ENCODE measurements around the gene ACVR1B. TPM values are rescaled to one million over a fixed set of nuclear protein-coding genes. Genes with fewer than 3 reads are reported as not detected.

The ACVR1B gene
- total and polyA plus RNA-seq, 2 donors (not counting 3 experiments of a cell fraction or from before 2014, with no cell fraction given): 29.0 to 33.7 TPM

- dilution Hi-C loops (cut with MboI; ENCODE audit: extremely low pct_ligation_motif_present, low sequenced_read_pairs): no loop called here
- Histone ChIP-seq H3K27me3 (ENCODE audit: control insufficient read depth in 2 of 2, insufficient read depth in 2 of 2, low read length in 2 of 2) (no peaks in the 10 kb centered on the region), H3K4me2 (ENCODE audit: insufficient read depth, low read length) (peak within 1 kb of the TSS; percentile 96), H3K4me1 (ENCODE audit: control insufficient read depth, extremely low read depth, insufficient read depth, low read length) (peaks cover 73% of the 10 kb centered on the region), H3K9ac (replicated peaks; ENCODE audit: extremely low read depth, insufficient read depth, low read length) (peak within 1 kb of the TSS; percentile 95), H2AFZ (ENCODE audit: low read depth, low read length) (no peak within 1 kb of the TSS), H4K20me1 (replicated peaks; ENCODE audit: control insufficient read depth, extremely low read depth, insufficient read depth, low read length) (no peaks in the 10 kb centered on the region), H3K4me3 (replicated peaks in 1 of 3; ENCODE audit: insufficient read depth in 1 of 3, low read depth in 1 of 3, low read length in 3 of 3) (peak within 1 kb of the TSS; percentile 85 to 92 (median 86)), H3K36me3 (ENCODE audit: control insufficient read depth in 2 of 2, extremely low read depth in 1 of 2, insufficient read depth in 2 of 2, low read length in 2 of 2) (no peaks in the 10 kb centered on the region), H3K79me2 (ENCODE audit: control insufficient read depth, insufficient read depth, low read length) (peaks cover 51% of the 10 kb centered on the region), H3K9me3 (replicated peaks; ENCODE audit: control insufficient read depth, insufficient read depth, low read length) (no peaks in the 10 kb centered on the region), H3K27ac (ENCODE audit: insufficient read depth, low read depth, low read length) (peak within 1 kb of the TSS; percentile 99), H3K9me1 (replicated peaks; ENCODE audit: control insufficient read depth, extremely low read depth, insufficient read depth, low read length) (no peaks in the 10 kb centered on the region)
- DNase-seq (ENCODE audit: low read depth, low spot score) (peak; percentile 59), FAIRE-seq (no peak)
- ChIA-PET POLR2A (interaction anchor here (0.5 to 3.6 kb wide), 6 partner anchors 10 to 554 kb away, joined by 3 to 18 read pairs (median 5); no protein-coding TSS in a partner anchor), CTCF (interaction anchor here (0.8 to 11.4 kb wide), 10 partner anchors 11 to 115 kb away, joined by 3 to 286 read pairs (median 5); partner anchors contain the start of gene ANKRD33)
- peak; percentile 80 for TF ChIP-seq POLR2A (IDR thresholded peaks at IDR 0.05; ENCODE audit: low read depth, low read length)
- peak; percentile 78 for TF ChIP-seq POLR2AphosphoS5 (IDR thresholded peaks at IDR 0.05; ENCODE audit: insufficient read depth, low read depth, low read length)
- no peak for TF ChIP-seq MYC (IDR thresholded peaks at IDR 0.05; ENCODE audit: low read depth, low read length)
- no peak for TF ChIP-seq MAX (IDR thresholded peaks at IDR 0.05; ENCODE audit: insufficient read depth, insufficient read length)
- intact Hi-C loops (cut with micrococcal nuclease): no loop called here
- BruUV-seq (replicated peaks): no TSS peak
Observed at GRCh38 chr12:51907083-51907855, 44.2 kb upstream of the ACVR1B start, which contains the start of gene ACVRL1. TSS of gene ACVRL1 (plus strand) at chr12:51907504. CDS start at chr12:51912475, 4,971 bp downstream.

GRCh38 chr12:51907856-51908425, 43.6 kb upstream of the ACVR1B start:
- peaks cover 4 to 6% of the 10 kb centered on the region in 2 experiments for H3K36me3 ChIP-seq (ENCODE audit: control insufficient read depth in 2 of 2, extremely low read depth in 1 of 2, insufficient read depth in 2 of 2, low read length in 2 of 2)
- peak overlapping the region; percentile 96 for H3K4me2 ChIP-seq (ENCODE audit: insufficient read depth, low read length)
- peaks cover 73% of the 10 kb centered on the region for H3K4me1 ChIP-seq (ENCODE audit: control insufficient read depth, extremely low read depth, insufficient read depth, low read length)
- dilution Hi-C loops (cut with MboI; ENCODE audit: extremely low pct_ligation_motif_present, low sequenced_read_pairs): no loop called here
- H3K9me1 ChIP-seq (replicated peaks; ENCODE audit: control insufficient read depth, extremely low read depth, insufficient read depth, low read length): no peaks in the 10 kb centered on the region
- CTCF ChIA-PET: interaction anchor here (0.8 to 11.4 kb wide), 8 partner anchors 10 to 115 kb away, joined by 3 to 286 read pairs (median 4); no protein-coding TSS in a partner anchor
- peak overlapping the region; percentile 85 to 92 (median 86) for H3K4me3 ChIP-seq (replicated peaks in 1 of 3; ENCODE audit: insufficient read depth in 1 of 3, low read depth in 1 of 3, low read length in 3 of 3)
- H3K27ac ChIP-seq (ENCODE audit: insufficient read depth, low read depth, low read length): peak overlapping the region; percentile 99
- H3K9me3 ChIP-seq (replicated peaks; ENCODE audit: control insufficient read depth, insufficient read depth, low read length): no peaks in the 10 kb centered on the region
- H2AFZ ChIP-seq (ENCODE audit: low read depth, low read length): no peak overlapping the region
- H3K9ac ChIP-seq (replicated peaks; ENCODE audit: extremely low read depth, insufficient read depth, low read length): peak overlapping the region; percentile 95
- H3K79me2 ChIP-seq (ENCODE audit: control insufficient read depth, insufficient read depth, low read length): peaks cover 57% of the 10 kb centered on the region
- TF ChIP-seq POLR2AphosphoS5 (IDR thresholded peaks at IDR 0.05; ENCODE audit: insufficient read depth, low read depth, low read length): no peak
- no peak for TF ChIP-seq EZH2 (IDR thresholded peaks at IDR 0.05; ENCODE audit: borderline replicate concordance, low read depth, low read length, severe bottlenecking)
- no peak for TF ChIP-seq GATA2 (IDR thresholded peaks at IDR 0.05; ENCODE audit: insufficient read depth, insufficient read length, low read depth, low read length)
- TF ChIP-seq POLR2A (IDR thresholded peaks at IDR 0.05; ENCODE audit: low read depth, low read length): no peak
- no peak for TF ChIP-seq CTCF (IDR thresholded peaks at IDR 0.05; ENCODE audit: extremely low read depth in 1 of 2, insufficient read depth in 1 of 2, low read depth in 1 of 2, low read length in 2 of 2)
- TF ChIP-seq MYC (IDR thresholded peaks at IDR 0.05; ENCODE audit: low read depth, low read length): no peak
- no peak for TF ChIP-seq MAX (IDR thresholded peaks at IDR 0.05; ENCODE audit: insufficient read depth, insufficient read length)
- no peak for TF ChIP-seq JUN (IDR thresholded peaks at IDR 0.05; ENCODE audit: borderline replicate concordance, insufficient read depth, insufficient read length, low read depth)
- TF ChIP-seq FOS (IDR thresholded peaks at IDR 0.05; ENCODE audit: borderline replicate concordance, insufficient read depth, low read length): no peak
- intact Hi-C loops (cut with micrococcal nuclease): no loop called here
- POLR2A ChIA-PET: interaction anchor here (0.5 to 3.6 kb wide), 6 partner anchors 11 to 691 kb away, joined by 3 to 18 read pairs (median 4); no protein-coding TSS in a partner anchor
- no peaks in the 10 kb centered on the region for H4K20me1 ChIP-seq (replicated peaks; ENCODE audit: control insufficient read depth, extremely low read depth, insufficient read depth, low read length)
- no peaks in the 10 kb centered on the region for H3K27me3 ChIP-seq (ENCODE audit: control insufficient read depth in 2 of 2, insufficient read depth in 2 of 2, low read length in 2 of 2)
- BruUV-seq (replicated peaks): TSS peak; percentile 16
- peak; percentile 55 for DNase-seq (ENCODE audit: low read depth, low spot score)
- FAIRE-seq: peak; percentile 42
